ENCODE data around the gene VIPR1. TPM values are rescaled to one million over a fixed set of nuclear protein-coding genes. Genes with fewer than 3 reads are reported as not detected.

The VIPR1 gene
- total and polyA plus RNA-seq, 2 donors (not counting 1 experiment from before 2014, with no cell fraction given), result 0.79 to 5.8 TPM

GRCh38 chr3:42513521-42513920 lies 11.1 kb downstream of the VIPR1 start:
- no peaks in the 10 kb centered on the region for H3K27me3 Mint-ChIP-seq
- H3K27ac Mint-ChIP-seq, result no peak overlapping the region
- Histone ChIP-seq H3K4me3 (ENCODE audit: control extremely low read depth in 1 of 5, extremely low read depth in 1 of 5, insufficient read depth in 1 of 5, low read depth in 2 of 5, low read length in 4 of 5) (no peak overlapping the region), H3K79me2 (ENCODE audit: control insufficient read depth, insufficient read depth, low read length) (no peaks in the 10 kb centered on the region), H3K9ac (ENCODE audit: low read length) (no peak overlapping the region), H2AFZ (ENCODE audit: insufficient read depth, low read depth, low read length, poor library complexity, severe bottlenecking) (no peak overlapping the region), H3K4me2 (replicated peaks; ENCODE audit: low read depth, low read length, poor library complexity, severe bottlenecking) (no peak overlapping the region), H3K4me1 (ENCODE audit: control insufficient read depth in 2 of 2, insufficient read depth in 2 of 2, low read length in 2 of 2) (peaks cover 9 to 10% of the 10 kb centered on the region in 2 donors), H3K27me3 (replicated peaks in 1 of 4; ENCODE audit: control extremely low read depth in 1 of 4, control insufficient read depth in 3 of 4, insufficient read depth in 4 of 4, low read length in 3 of 4) (peaks cover 0 to 4% (median 1%) of the 10 kb centered on the region in 4 experiments), H3K27ac (ENCODE audit: low read length in 2 of 2) (no peak overlapping the region), H4K20me1 (ENCODE audit: control insufficient read depth, insufficient read depth, low read length, poor library complexity, severe bottlenecking) (no peaks in the 10 kb centered on the region), H3K9me3 (ENCODE audit: control extremely low read depth in 1 of 3, control insufficient read depth in 2 of 3, insufficient read depth in 1 of 3, low read length in 2 of 3) (no peaks in the 10 kb centered on the region), H3K36me3 (replicated peaks in 1 of 2; ENCODE audit: control extremely low read depth in 1 of 2, control insufficient read depth in 1 of 2, extremely low read depth in 1 of 2, insufficient read depth in 2 of 2, low read length in 1 of 2) (no peaks in the 10 kb centered on the region)
- H3K4me1 Mint-ChIP-seq, result peaks cover 12% of the 10 kb centered on the region
- no peaks in the 10 kb centered on the region for H3K9me3 Mint-ChIP-seq (ENCODE audit: insufficient read depth)
- no peak overlapping the region for H3K4me3 Mint-ChIP-seq
- ChIA-PET POLR2A (no interaction called here), CTCF (no interaction called here)
- intact Hi-C loops (cut with micrococcal nuclease), result no loop called here
- TF ChIP-seq EZH2 (IDR thresholded peaks at IDR 0.05; ENCODE audit: borderline replicate concordance, insufficient read depth, low read depth, low read length, poor library complexity, severe bottlenecking) (no peak), CTCF (IDR thresholded peaks at IDR 0.05) (no peak)
- WGBS (ENCODE audit: insufficient coverage), result 91% methylated on average over 6 of the region's 6 CpGs
- ATAC-seq (ENCODE audit: low read depth) (no peak), DNase-seq (no peak)

GRCh38 chr3:42514876-42515275 lies 12.4 kb downstream of the VIPR1 start:
- intact Hi-C loops (cut with micrococcal nuclease), result no loop called here

More at GRCh38 chr3:42514876-42515275, 12.4 kb downstream of the VIPR1 start:
- H3K9ac ChIP-seq (ENCODE audit: low read length), result no peak overlapping the region
- POLR2A ChIA-PET, result no interaction called here
- H3K27me3 ChIP-seq (replicated peaks in 1 of 4; ENCODE audit: control extremely low read depth in 1 of 4, control insufficient read depth in 3 of 4, insufficient read depth in 4 of 4, low read length in 3 of 4), result peaks cover 0 to 4% (median 1%) of the 10 kb centered on the region in 4 experiments
- no peak for ATAC-seq (ENCODE audit: low read depth)
- CTCF ChIA-PET, result no interaction called here
- Mint-ChIP-seq H3K4me1 (peaks cover 12% of the 10 kb centered on the region), H3K27me3 (no peaks in the 10 kb centered on the region), H3K9me3 (ENCODE audit: insufficient read depth) (no peaks in the 10 kb centered on the region), H3K27ac (no peak overlapping the region), H3K4me3 (no peak overlapping the region)
- H3K4me2 ChIP-seq (replicated peaks; ENCODE audit: low read depth, low read length, poor library complexity, severe bottlenecking), result no peak overlapping the region
- no peaks in the 10 kb centered on the region for H4K20me1 ChIP-seq (ENCODE audit: control insufficient read depth, insufficient read depth, low read length, poor library complexity, severe bottlenecking)
- H3K9me3 ChIP-seq (ENCODE audit: control extremely low read depth in 1 of 3, control insufficient read depth in 2 of 3, insufficient read depth in 1 of 3, low read length in 2 of 3), result no peaks in the 10 kb centered on the region
- H3K4me1 ChIP-seq (ENCODE audit: control insufficient read depth in 2 of 2, insufficient read depth in 2 of 2, low read length in 2 of 2), result peaks cover 9 to 10% of the 10 kb centered on the region in 2 donors
- no peaks in the 10 kb centered on the region for H3K36me3 ChIP-seq (replicated peaks in 1 of 2; ENCODE audit: control extremely low read depth in 1 of 2, control insufficient read depth in 1 of 2, extremely low read depth in 1 of 2, insufficient read depth in 2 of 2, low read length in 1 of 2)
- no peak overlapping the region for H3K27ac ChIP-seq (ENCODE audit: low read length in 2 of 2)
- TF ChIP-seq EZH2 (IDR thresholded peaks at IDR 0.05; ENCODE audit: borderline replicate concordance, insufficient read depth, low read depth, low read length, poor library complexity, severe bottlenecking) (no peak), CTCF (IDR thresholded peaks at IDR 0.05) (no peak)
- 96% methylated on average over 4 of the region's 4 CpGs for WGBS (ENCODE audit: insufficient coverage)
- DNase-seq, result no peak
- H3K79me2 ChIP-seq (ENCODE audit: control insufficient read depth, insufficient read depth, low read length), result no peaks in the 10 kb centered on the region
- no peak overlapping the region for H2AFZ ChIP-seq (ENCODE audit: insufficient read depth, low read depth, low read length, poor library complexity, severe bottlenecking)
- no peak overlapping the region for H3K4me3 ChIP-seq (ENCODE audit: control extremely low read depth in 1 of 5, extremely low read depth in 1 of 5, insufficient read depth in 1 of 5, low read depth in 2 of 5, low read length in 4 of 5)
